GM18951 (cell line): ENCODE results near the gene PTPRF.

Experiments used
- POLR2A ChIP-seq: IDR thresholded peaks from 4 replicates; pipeline ENCODE4 v1.6.1; 2011; ENCODE audit warnings: mild to moderate bottlenecking; ENCODE audit not compliant: insufficient read length, insufficient read depth; ENCODE audit errors: extremely low read depth
- in situ Hi-C: fragments of 300-500 bp; cut with MboI; formaldehyde crosslinking; loops from one replicate; pipeline ENCODE4 v1.12.0; 2022; ENCODE audit warnings: low sequenced_read_pairs, mixed read lengths, inconsistent platforms; ENCODE audit not compliant: unreplicated experiment

The PTPRF gene

DNA sequence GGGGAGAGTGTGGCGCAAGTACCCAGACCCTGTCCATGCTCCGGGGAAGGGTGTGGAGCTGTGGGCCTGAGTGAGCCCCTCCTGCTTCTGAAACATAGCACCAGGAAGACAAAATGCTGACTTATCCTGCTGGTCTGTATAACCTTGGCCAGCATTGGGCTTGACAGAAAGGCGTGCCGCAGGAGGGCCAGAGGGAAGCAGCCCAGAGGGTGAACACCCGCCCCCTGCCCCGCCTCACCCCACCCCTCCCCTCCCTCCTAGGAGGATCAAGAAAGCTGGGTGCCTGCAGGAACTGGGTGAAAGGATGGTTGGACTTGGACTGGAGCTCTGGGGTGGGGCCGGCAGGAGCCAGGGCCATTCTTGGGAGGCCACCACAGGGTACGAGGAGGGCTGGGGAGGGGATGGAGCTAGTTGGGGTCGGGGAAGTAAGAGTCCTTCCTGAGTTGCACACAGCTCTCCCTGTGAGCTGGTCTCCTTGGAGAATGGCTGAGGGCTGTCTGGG is 27.1 kb downstream of the PTPRF start:
- TF ChIP-seq POLR2A, result no peak
- in situ Hi-C loops, result no loop called here

DNA sequence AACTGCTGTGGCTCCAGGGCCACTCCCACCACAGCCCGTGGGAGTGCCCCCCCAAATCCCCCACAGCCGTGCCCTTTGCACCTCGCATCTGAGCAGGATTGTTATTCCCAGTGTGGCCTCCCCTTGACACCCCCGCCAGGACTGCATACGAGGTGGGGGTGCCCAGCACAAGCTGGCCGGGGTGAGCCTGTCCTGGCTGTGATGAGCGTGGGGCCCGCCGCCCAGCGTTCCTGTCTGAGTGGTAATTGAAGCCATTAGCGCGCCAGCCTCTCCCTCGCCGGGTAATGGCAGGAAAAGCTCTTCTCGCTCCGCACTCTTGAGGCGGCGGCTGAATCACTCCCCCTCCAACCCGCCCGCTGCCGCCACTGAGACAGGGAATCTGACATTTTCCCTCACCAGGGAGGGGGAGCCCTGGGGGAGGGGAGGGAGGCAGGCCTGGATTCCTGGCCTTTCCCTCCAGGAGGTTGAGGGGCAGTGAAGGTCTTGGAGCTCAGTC is 27.7 kb downstream of the PTPRF start:
- no peak for TF ChIP-seq POLR2A
- in situ Hi-C loops, result no loop called here

DNA sequence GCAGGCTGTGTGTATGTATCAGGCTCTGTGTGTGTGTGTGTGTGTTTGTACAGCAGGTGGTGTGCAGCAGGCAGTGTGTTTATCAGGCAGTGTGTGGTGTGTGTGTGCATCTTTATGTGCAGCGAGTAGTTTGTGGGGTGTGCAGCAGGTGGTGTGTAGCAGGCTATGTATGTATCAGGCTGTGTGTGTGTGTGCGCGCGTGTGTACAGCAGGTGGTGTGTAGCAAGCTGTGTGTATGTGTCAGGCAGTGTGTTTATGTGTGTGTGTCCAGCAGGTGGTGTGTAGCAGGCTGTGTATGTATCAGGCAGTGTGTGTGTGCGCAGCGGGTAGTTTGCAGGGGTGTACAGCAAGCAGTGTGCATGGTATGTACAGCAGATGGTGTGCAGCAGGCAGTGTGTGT is 29.0 kb downstream of the PTPRF start:
- in situ Hi-C loops, result no loop called here
- TF ChIP-seq POLR2A, result no peak

DNA sequence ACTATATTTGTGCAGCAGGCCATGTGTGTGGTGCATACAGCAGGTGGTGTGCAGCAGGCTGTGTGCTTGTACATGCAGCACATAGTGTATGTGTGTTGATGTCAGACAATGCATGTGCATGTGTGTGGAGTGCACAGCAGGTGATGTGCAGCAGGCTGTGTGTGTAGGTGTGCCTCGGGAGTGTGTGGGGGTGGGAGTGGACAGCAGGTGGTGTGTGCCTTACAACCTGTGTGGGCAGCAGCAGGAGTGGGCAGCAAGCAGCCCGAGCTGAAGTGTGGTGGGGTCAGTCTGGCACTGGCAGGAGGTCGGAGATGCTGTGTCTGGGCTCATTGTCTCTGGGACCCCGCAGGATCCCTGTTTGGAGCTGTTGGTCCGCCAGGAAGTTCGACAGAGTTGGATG is 29.6 kb downstream of the PTPRF start:
- TF ChIP-seq POLR2A, result no peak
- in situ Hi-C loops, result no loop called here

DNA sequence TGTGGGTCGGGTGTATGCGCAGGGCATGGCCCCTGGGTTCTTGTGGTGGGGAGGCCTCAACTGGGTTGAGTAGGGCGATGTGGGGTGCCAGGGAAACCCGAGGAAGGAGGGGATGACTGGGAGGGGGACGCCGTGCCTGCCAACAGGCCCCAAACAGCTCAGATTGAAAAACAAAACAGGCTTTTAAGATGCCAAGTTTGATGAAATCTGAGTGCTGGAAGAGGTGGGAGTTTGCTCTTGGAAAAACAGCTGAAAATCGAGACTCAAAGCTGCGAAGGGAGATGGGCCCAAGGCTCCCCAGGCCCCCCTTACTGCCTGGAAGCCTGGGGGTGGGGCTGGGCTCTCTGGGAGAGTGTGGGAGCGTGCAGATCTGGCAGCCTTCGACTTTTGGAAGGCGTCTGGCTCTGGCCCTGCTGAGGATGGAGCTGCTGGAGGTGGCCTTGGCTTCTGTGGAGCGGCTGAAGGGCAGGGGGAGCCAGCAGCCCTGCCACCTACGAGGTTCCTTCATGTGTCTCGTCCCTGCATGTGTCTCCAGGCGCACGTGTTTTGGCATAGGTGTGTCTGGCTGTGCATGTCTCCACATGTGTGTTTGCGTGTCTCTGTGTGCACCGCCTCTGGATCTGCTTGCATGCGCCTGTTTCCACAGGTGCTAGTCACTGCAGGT is 33.3 kb downstream of the PTPRF start:
- in situ Hi-C loops, result no loop called here
- no peak for TF ChIP-seq POLR2A

DNA sequence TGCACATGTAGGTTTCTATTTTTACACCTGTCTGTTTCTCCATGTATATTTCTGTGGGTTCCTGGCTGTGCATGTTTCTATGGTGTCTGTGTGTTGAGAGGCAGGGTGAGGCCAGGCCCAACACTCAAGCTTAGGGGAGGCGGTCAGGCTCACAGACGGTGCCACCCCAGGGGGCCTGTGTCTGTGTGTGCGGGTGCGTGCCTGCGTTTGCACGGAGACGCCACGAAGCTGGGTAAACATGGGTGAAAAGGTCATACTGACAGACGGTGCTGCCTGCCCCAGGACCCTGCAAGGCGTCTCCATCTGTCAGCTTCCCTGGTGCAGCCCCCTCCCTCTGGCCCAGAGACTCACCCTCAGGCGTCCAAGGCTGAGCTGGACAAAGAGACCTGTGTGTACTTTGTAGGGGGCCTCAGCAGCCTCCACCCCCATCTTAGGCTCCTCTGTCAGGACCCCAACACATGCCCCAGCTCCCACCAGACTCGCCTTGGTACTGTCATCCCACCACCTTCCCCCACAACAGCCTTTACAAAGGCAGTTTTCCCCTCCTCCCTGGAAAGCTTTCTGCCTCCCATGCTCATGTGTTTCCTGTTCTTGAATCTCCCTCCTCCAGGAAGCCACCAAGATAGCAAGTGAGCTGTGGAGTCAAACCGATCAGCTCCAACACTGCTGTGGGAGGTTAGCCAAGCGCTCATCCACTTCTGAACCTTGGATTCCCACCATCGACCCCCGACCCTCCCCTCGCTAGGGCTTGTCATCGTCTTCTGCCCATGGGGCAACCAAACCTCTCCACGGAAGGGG is 34.1 kb downstream of the PTPRF start:
- in situ Hi-C loops, result no loop called here
- no peak for TF ChIP-seq POLR2A

DNA sequence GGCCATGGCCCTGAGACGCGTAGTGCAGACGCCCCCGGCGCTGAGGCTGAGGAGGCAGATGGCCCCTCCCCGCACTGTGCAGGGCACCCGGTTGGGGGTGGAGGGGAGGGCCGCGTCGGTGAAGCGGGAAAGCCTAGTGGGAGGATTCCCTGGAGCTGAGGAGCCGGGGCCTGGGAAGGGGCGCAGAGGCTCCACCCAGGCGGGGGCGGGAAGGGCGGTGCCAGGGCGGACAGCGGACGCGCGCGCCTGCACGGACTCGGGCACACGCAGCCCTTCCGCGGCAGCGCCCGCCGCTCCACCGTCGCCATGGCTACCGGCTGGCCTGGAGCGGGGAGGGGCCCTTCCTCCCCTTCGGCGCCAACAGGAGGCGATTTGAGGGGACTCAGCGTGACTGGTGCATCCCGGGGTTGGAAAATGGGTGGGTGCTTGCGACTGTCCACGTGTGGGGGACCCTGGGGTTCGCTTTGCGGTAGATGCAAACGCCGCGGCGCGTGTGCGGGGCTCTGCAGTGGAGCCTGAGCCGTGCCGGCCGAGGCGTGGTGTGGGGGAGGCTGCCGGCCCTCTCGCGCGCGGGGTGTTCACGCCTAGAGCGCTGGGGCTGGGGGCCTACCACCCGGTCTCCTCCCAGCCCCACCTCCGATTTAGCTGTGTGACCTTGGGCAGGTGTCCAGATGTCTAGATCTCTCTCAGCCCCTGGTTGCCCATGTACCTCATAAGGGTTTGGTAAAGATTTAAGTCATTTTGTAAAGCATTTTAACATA is 35.1 kb downstream of the PTPRF start:
- in situ Hi-C loops, result no loop called here

DNA sequence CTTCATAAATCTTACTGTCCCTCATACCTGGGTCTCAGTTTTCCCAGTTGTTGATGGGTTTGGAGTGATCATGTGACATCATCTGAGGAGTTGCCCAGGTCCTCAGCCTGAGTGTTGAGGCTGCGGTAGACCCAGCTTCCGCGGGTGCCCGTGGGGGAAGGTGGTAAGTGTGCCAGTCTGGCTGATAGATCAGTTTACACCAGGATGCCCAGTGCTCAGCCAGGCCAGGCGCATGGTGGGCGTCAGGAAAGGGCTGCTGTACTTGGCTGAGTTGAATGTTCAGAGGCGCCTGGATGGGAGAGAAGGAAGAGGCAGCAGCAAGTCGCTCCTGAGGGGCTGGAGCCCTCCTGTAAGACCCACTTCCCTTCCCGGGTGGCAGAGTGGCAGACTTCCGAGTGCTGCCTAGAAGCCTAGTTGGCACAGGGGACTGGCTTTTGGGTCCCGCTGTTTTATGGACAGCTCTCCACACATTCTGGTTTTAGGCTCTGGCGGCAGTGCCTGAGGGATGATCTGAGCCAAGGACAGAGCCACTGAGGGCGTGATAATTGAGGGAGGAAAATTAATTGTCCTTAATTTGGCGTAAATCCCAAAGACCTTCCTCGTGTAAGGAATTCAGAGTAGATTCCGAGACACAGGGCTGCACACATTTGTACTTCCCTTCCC is 35.8 kb downstream of the PTPRF start:
- TF ChIP-seq POLR2A, result no peak
- in situ Hi-C loops, result no loop called here

More for the DNA sequence above, 35.1 kb downstream of the PTPRF start:
- TF ChIP-seq POLR2A, result no peak

DNA sequence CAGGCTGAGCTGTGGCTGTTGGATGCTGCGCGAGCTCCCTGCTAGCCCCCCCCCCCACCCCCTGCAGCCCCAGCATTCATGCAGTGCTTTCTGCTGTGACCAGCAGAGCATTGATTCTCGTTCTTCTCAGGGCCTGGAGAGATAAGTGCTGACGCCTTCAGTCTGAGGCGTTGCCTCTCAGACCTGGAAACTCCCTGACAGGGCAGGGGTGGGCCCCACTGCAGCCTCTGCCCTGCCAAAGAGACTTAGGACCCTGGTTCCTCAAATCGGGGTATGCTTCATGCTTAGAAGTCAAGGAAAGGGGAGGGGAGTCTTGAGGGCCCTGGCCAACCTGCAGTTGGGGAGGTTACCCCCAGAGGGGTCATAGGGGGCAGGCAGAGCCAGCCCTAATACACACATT is 38.5 kb downstream of the PTPRF start:
- no peak for TF ChIP-seq POLR2A
- in situ Hi-C loops, result no loop called here

DNA sequence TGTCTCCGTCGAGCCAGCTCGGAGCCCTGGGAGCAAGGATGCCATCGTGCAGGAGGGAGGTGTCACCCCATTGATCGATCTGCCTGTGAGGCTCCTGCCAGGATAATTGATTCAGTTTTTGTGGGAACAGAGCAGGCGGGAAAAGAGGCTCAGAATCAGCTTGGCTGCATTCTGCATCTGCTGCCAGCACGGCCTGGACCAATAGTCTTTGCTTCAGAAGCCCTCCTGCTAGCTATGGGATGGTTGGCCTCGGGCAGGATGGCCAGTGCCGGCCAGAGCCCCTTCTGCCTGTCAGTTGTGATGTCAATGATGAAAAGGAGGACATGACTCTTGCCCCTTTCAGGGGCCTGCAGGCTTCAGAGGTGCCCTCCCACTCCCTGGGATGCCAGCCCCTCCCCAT is 39.6 kb downstream of the PTPRF start:
- in situ Hi-C loops, result no loop called here
- TF ChIP-seq POLR2A, result no peak

DNA sequence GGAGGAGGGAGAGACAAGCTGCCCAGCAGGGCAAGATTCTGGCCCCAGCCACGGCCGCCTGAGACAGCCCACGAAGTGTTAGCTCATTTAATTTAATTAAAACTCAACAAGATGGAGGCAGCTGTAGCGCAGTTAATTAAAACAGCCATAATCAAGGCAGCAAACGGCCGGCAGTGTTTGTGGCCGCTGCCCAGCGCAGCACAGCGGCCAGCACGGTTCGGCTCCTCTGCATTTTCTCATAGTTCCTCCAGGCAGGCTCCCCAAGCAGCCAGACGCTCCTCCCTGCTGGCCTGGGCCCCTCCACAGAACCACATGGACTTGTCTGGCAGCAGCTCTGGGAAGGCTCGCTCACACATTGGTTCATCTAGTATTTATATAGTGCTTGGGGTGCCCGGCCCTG is 40.0 kb downstream of the PTPRF start:
- no peak for TF ChIP-seq POLR2A
- in situ Hi-C loops, result no loop called here

DNA sequence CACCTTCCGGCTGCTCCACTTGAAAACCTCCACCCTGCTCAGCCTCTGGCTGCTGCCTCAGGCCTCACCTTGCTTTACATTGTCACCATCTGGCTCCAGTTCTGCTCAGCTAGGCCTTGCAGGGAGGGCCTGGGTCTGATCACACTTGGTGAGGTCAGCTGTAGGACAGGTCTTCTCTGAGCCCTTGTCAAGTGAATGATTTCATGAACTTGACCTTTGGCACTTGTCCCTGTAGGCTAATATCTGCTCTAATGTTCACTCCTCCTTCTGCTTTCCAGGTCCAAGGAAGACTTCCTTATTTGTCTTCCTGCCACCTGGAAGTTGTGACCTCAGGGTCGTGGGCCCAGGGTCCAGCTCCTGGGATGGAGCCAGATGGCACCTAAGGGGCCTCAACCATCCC is 41.4 kb downstream of the PTPRF start:
- in situ Hi-C loops, result no loop called here
- no peak for TF ChIP-seq POLR2A

DNA sequence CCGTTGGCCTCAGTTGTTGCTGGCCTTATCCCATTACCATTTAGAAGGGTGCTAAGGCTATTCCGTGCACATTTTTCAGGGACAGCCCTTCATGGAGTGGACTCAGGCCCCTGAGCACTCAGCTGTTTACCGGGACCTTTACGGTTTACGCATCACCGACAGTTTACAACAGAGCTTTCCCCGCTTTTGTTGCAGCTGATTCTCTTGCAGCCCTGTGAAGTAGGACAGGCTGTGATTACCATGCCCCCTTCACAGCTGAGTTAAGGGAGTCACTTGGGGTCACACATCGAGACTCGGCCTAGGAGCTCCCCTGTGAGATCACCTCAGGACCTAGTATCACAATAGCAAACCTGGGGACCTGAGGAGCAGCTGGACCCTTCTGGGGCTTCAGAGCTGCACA is 41.9 kb downstream of the PTPRF start:
- no peak for TF ChIP-seq POLR2A
- in situ Hi-C loops, result no loop called here
